ENCODE data around the gene KCNMA1. TPM values are rescaled to one million over a fixed set of nuclear protein-coding genes. Genes with fewer than 3 reads are reported as not detected.
A peak's percentile ranks its signal among the peaks of the same experiment; 100 is the strongest.

KCNMA1 gene
- total RNA-seq, 1 experiment from 2014 or later = 6.2 TPM

GRCh38 chr10:77020426-77021040 lies 617.1 kb downstream of the KCNMA1 start:
- no peak for DNase-seq (ENCODE audit: low read depth)
- in situ Hi-C loops (cut with HindIII; ENCODE audit: low pct_unique_long_range_greater_than_20kb, low sequenced_read_pairs) = no loop called here

- no peak for DNase-seq (ENCODE audit: low read depth)
- in situ Hi-C loops (cut with HindIII; ENCODE audit: low pct_unique_long_range_greater_than_20kb, low sequenced_read_pairs) = no loop called here
These were observed 620.8 kb downstream of the KCNMA1 start for GRCh38 chr10:77016855-77017254.

GRCh38 chr10:77016278-77016815 lies 621.3 kb downstream of the KCNMA1 start:
- in situ Hi-C loops (cut with HindIII; ENCODE audit: low pct_unique_long_range_greater_than_20kb, low sequenced_read_pairs) = no loop called here
- no peak for DNase-seq (ENCODE audit: low read depth)

- in situ Hi-C loops (cut with HindIII; ENCODE audit: low pct_unique_long_range_greater_than_20kb, low sequenced_read_pairs) = no loop called here
- DNase-seq (ENCODE audit: low read depth) = no peak
These were observed 622.2 kb downstream of the KCNMA1 start for GRCh38 chr10:77015360-77015759.

- DNase-seq (ENCODE audit: low read depth) = no peak
These were observed 624.7 kb downstream of the KCNMA1 start for GRCh38 chr10:77012812-77013500.

GRCh38 chr10:77011874-77012811 lies 625.5 kb downstream of the KCNMA1 start:
- in situ Hi-C loops (cut with HindIII; ENCODE audit: low pct_unique_long_range_greater_than_20kb, low sequenced_read_pairs) = no loop called here

More at GRCh38 chr10:77012812-77013500, 624.7 kb downstream of the KCNMA1 start:
- in situ Hi-C loops (cut with HindIII; ENCODE audit: low pct_unique_long_range_greater_than_20kb, low sequenced_read_pairs) = no loop called here

GRCh38 chr10:77010430-77010829 lies 627.2 kb downstream of the KCNMA1 start:
- in situ Hi-C loops (cut with HindIII; ENCODE audit: low pct_unique_long_range_greater_than_20kb, low sequenced_read_pairs) = no loop called here
- no peak for DNase-seq (ENCODE audit: low read depth)

More at GRCh38 chr10:77011874-77012811, 625.5 kb downstream of the KCNMA1 start:
- no peak for DNase-seq (ENCODE audit: low read depth)

- in situ Hi-C loops (cut with HindIII; ENCODE audit: low pct_unique_long_range_greater_than_20kb, low sequenced_read_pairs) = no loop called here
- no peak for DNase-seq (ENCODE audit: low read depth)
These were observed 629.8 kb downstream of the KCNMA1 start for GRCh38 chr10:77007834-77008233.

- in situ Hi-C loops (cut with HindIII; ENCODE audit: low pct_unique_long_range_greater_than_20kb, low sequenced_read_pairs) = no loop called here
- DNase-seq (ENCODE audit: low read depth) = no peak
These were observed 630.6 kb downstream of the KCNMA1 start for GRCh38 chr10:77006836-77007511.

- no peak for DNase-seq (ENCODE audit: low read depth)
These were observed 631.7 kb downstream of the KCNMA1 start for GRCh38 chr10:77005871-77006270.

GRCh38 chr10:77004917-77005564 lies 632.6 kb downstream of the KCNMA1 start:
- peak; percentile 36 for DNase-seq (ENCODE audit: low read depth)

More at GRCh38 chr10:77005871-77006270, 631.7 kb downstream of the KCNMA1 start:
- in situ Hi-C loops (cut with HindIII; ENCODE audit: low pct_unique_long_range_greater_than_20kb, low sequenced_read_pairs) = no loop called here

GRCh38 chr10:77002872-77003271 lies 634.7 kb downstream of the KCNMA1 start:
- in situ Hi-C loops (cut with HindIII; ENCODE audit: low pct_unique_long_range_greater_than_20kb, low sequenced_read_pairs) = no loop called here
- DNase-seq (ENCODE audit: low read depth) = no peak

More at GRCh38 chr10:77004917-77005564, 632.6 kb downstream of the KCNMA1 start:
- in situ Hi-C loops (cut with HindIII; ENCODE audit: low pct_unique_long_range_greater_than_20kb, low sequenced_read_pairs) = no loop called here

GRCh38 chr10:77001206-77001605 lies 636.4 kb downstream of the KCNMA1 start:
- DNase-seq (ENCODE audit: low read depth) = no peak
- in situ Hi-C loops (cut with HindIII; ENCODE audit: low pct_unique_long_range_greater_than_20kb, low sequenced_read_pairs) = no loop called here

GRCh38 chr10:76998451-76998850 lies 639.2 kb downstream of the KCNMA1 start:
- in situ Hi-C loops (cut with HindIII; ENCODE audit: low pct_unique_long_range_greater_than_20kb, low sequenced_read_pairs) = no loop called here

GRCh38 chr10:76997631-76998030 lies 640.0 kb downstream of the KCNMA1 start:
- DNase-seq (ENCODE audit: low read depth) = no peak
- in situ Hi-C loops (cut with HindIII; ENCODE audit: low pct_unique_long_range_greater_than_20kb, low sequenced_read_pairs) = no loop called here

More at GRCh38 chr10:76998451-76998850, 639.2 kb downstream of the KCNMA1 start:
- DNase-seq (ENCODE audit: low read depth) = no peak

- in situ Hi-C loops (cut with HindIII; ENCODE audit: low pct_unique_long_range_greater_than_20kb, low sequenced_read_pairs) = no loop called here
- DNase-seq (ENCODE audit: low read depth) = no peak
These were observed 642.6 kb downstream of the KCNMA1 start for GRCh38 chr10:76995023-76995422.

GRCh38 chr10:76993213-76993612 lies 644.4 kb downstream of the KCNMA1 start:
- in situ Hi-C loops (cut with HindIII; ENCODE audit: low pct_unique_long_range_greater_than_20kb, low sequenced_read_pairs) = no loop called here
- DNase-seq (ENCODE audit: low read depth) = no peak
